HCT116 (cell line): ENCODE results near the gene CCND1. TPM values are rescaled to one million over a fixed set of nuclear protein-coding genes. Genes with fewer than 3 reads are reported as not detected.

Source experiments
- ATAC-seq: fragments of 200-7000 bp; cut with Tn5 transposase; 2 replicates; pipeline ENCODE4 v1.9.1; 2020; ENCODE audit warnings: mild to moderate bottlenecking, moderate library complexity
- BruUV-seq: library from RNA; stranded (reverse); fragments of 400-500 nt; replicated peaks from 2 replicates; lab custom pipeline; 2021; lab: Mats Ljungman, UMichigan
- CTCF ChIA-PET: fragments of 300-600 bp; sonication (Branson Sonifier 250); formaldehyde crosslinking; loops from one replicate; lab custom pipeline; 2021; ENCODE audit warnings: antibody characterized with exemption; lab: Charles Lee
- POLR2A ChIA-PET: fragments of 300-600, 350-600 bp; sonication (Branson Sonifier 250); formaldehyde crosslinking; loops from one replicate; lab custom pipeline; 2021; ENCODE audit warnings: antibody characterized with exemption; lab: Charles Lee
- RAD21 ChIA-PET, 2 experiments: fragments of 300-600 bp; sonication (Branson Sonifier 250); formaldehyde crosslinking; loops; one replicate each; lab custom pipeline; 2023; ENCODE audit warnings: low total read pairs in 2 of 2; ENCODE audit not compliant: uncharacterized antibody in 2 of 2, unreplicated experiment in 2 of 2, low non-redundant PET in 1 of 2; lab: Charles Lee
- DNase-seq: peaks from one replicate; pipeline ENCODE4 v3.0.0-alpha.2; 2010; ENCODE audit warnings: low read depth, low spot score
- H2AFZ ChIP-seq: fragments of 200-600 bp; shearing (Covaris generic), sonication (generic); 2 replicates; pipeline ENCODE4 v1.6.1; 2017; ENCODE audit warnings: low read depth, mixed run types, mixed read lengths, antibody characterized with exemption, low read length; ENCODE audit not compliant: poor library complexity, severe bottlenecking
- H3K27ac ChIP-seq: 2 replicates; pipeline ENCODE4 v1.5.1; 2012; ENCODE audit warnings: low read depth, low read length
- H3K27me3 ChIP-seq: fragments of 200-600 bp; sonication (generic); 2 replicates; pipeline ENCODE4 v1.6.1; 2016; ENCODE audit warnings: mixed run types, low read length, mixed read lengths; ENCODE audit not compliant: insufficient read depth
- H3K36me3 ChIP-seq, 2 experiments: fragments of 200-500 bp in 1 of 2; fragments of 200-600 bp in 1 of 2; sonication (Bioruptor generic) in 1 of 2; sonication (generic) in 1 of 2; 2 replicates each; pipeline versions ENCODE4 v1.5.1 to v1.6.1; 2014 to 2016; ENCODE audit warnings: low read length in 2 of 2, inconsistent platforms in 1 of 2, mixed read lengths in 1 of 2, mixed run types in 1 of 2; ENCODE audit not compliant: insufficient read depth in 2 of 2, control insufficient read depth in 1 of 2
- H3K4me1 ChIP-seq, 2 experiments: fragments of 200-600 bp in 1 of 2; sonication (generic) in 1 of 2; 2 replicates each; pipeline versions ENCODE4 v1.5.1 to v1.6.1; 2012 to 2017; ENCODE audit warnings: low read length in 2 of 2, inconsistent platforms in 1 of 2, mild to moderate bottlenecking in 1 of 2, mixed read lengths in 1 of 2, mixed run types in 1 of 2, moderate library complexity in 1 of 2; ENCODE audit not compliant: insufficient read depth in 2 of 2, control insufficient read depth in 1 of 2
- H3K4me2 ChIP-seq: fragments of 200-600 bp; sonication (generic); 2 replicates; pipeline ENCODE4 v1.6.1; 2017; ENCODE audit warnings: mixed run types, low read length, mixed read lengths
- H3K4me3 ChIP-seq, 2 experiments: fragments of 200-600 bp in 1 of 2; sonication (generic) in 1 of 2; replicated peaks in 1 of 2; 2 replicates each; pipeline ENCODE4 v1.5.1; 2011 to 2016; ENCODE audit warnings: low read length in 2 of 2, control low read depth in 1 of 2, low read depth in 1 of 2, mild to moderate bottlenecking in 1 of 2, mixed read lengths in 1 of 2, mixed run types in 1 of 2
- H3K79me2 ChIP-seq: fragments of 200-600 bp; sonication (generic); 2 replicates; pipeline ENCODE4 v1.6.1; 2017; ENCODE audit warnings: mild to moderate bottlenecking, mixed run types, low read length, moderate library complexity, mixed read lengths; ENCODE audit not compliant: insufficient read depth
- H3K9ac ChIP-seq: fragments of 200-600 bp; sonication (generic); 2 replicates; pipeline ENCODE4 v1.6.1; 2016; ENCODE audit warnings: low read length, mixed read lengths
- H3K9me2 ChIP-seq: fragments of 200-600 bp; sonication (generic), shearing (Covaris generic); 2 replicates; pipeline ENCODE4 v1.6.1; 2017; ENCODE audit warnings: mixed run types, mild to moderate bottlenecking, moderate library complexity; ENCODE audit not compliant: insufficient read depth
- H3K9me3 ChIP-seq, 2 experiments: fragments of 200-500 bp in 1 of 2; fragments of 200-600 bp in 1 of 2; sonication (Bioruptor generic) in 1 of 2; sonication (generic) in 1 of 2; 2 replicates each; pipeline ENCODE4 v1.6.1; 2014 to 2017; ENCODE audit warnings: low read length in 2 of 2, mixed read lengths in 2 of 2, inconsistent platforms in 1 of 2, low read depth in 1 of 2, mild to moderate bottlenecking in 1 of 2, mixed run types in 1 of 2, moderate library complexity in 1 of 2; ENCODE audit not compliant: control insufficient read depth in 1 of 2, insufficient read depth in 1 of 2
- H4K20me1 ChIP-seq: fragments of 200-600 bp; sonication (generic), shearing (Covaris generic); 2 replicates; pipeline ENCODE4 v1.6.1; 2017; ENCODE audit warnings: mixed run types, mild to moderate bottlenecking, moderate library complexity; ENCODE audit not compliant: insufficient read depth
- CBX3 ChIP-seq: IDR thresholded peaks from 2 replicates; pipeline ENCODE4 v1.6.1; 2012; ENCODE audit warnings: low read depth
- EGR1 ChIP-seq: IDR thresholded peaks from 2 replicates; pipeline ENCODE4 v1.6.1; 2012; ENCODE audit warnings: low read depth
- ELF1 ChIP-seq: IDR thresholded peaks from 2 replicates; pipeline ENCODE4 v1.6.1; 2012; ENCODE audit warnings: low read depth, borderline replicate concordance
- EZH2 ChIP-seq: fragments of 200-600 bp; sonication (generic); IDR thresholded peaks from 2 replicates; pipeline ENCODE4 v1.6.1; 2017; ENCODE audit warnings: antibody characterized with exemption, mixed run types
- FOSL1 ChIP-seq: IDR thresholded peaks from 2 replicates; pipeline ENCODE4 v1.6.1; 2012; ENCODE audit warnings: low read depth
- JUND ChIP-seq: IDR thresholded peaks from 2 replicates; pipeline ENCODE4 v1.6.1; 2012
- MAX ChIP-seq: IDR thresholded peaks from 2 replicates; pipeline ENCODE4 v1.6.1; 2012
- POLR2A ChIP-seq: IDR thresholded peaks from 2 replicates; pipeline ENCODE4 v1.7.0; 2011; ENCODE audit warnings: borderline replicate concordance; ENCODE audit not compliant: insufficient read depth, insufficient read length; ENCODE audit errors: extremely low read depth
- POLR2AphosphoS5 ChIP-seq: IDR thresholded peaks from 2 replicates; pipeline ENCODE4 v1.6.1; 2011; ENCODE audit warnings: mild to moderate bottlenecking, low read depth, low read length, moderate library complexity
- RAD21 ChIP-seq: IDR thresholded peaks from 2 replicates; pipeline ENCODE4 v1.6.1; 2012; ENCODE audit warnings: low read depth, mild to moderate bottlenecking
- SIN3A ChIP-seq: IDR thresholded peaks from 2 replicates; pipeline ENCODE4 v1.6.1; 2012; ENCODE audit warnings: low read depth
- SRF ChIP-seq: IDR thresholded peaks from 2 replicates; pipeline ENCODE4 v1.6.1; 2012; ENCODE audit warnings: low read depth
- TCF7L2 ChIP-seq: IDR thresholded peaks from 2 replicates; pipeline ENCODE4 v1.7.0; 2011; ENCODE audit warnings: borderline replicate concordance, inconsistent platforms; ENCODE audit not compliant: insufficient read depth, insufficient read length; ENCODE audit errors: extremely low read depth
- YY1 ChIP-seq: IDR thresholded peaks from 2 replicates; pipeline ENCODE4 v1.6.1; 2011; ENCODE audit warnings: low read length, low read depth, moderate library complexity, mild to moderate bottlenecking; ENCODE audit not compliant: insufficient replicate concordance; ENCODE audit errors: extremely low read depth
- ZBTB33 ChIP-seq: IDR thresholded peaks from 2 replicates; pipeline ENCODE4 v1.6.1; 2011; ENCODE audit warnings: mild to moderate bottlenecking, low read length, moderate library complexity; ENCODE audit not compliant: insufficient replicate concordance; ENCODE audit errors: extremely low read depth
- ZFX ChIP-seq: fragments of 450-650 bp; IDR thresholded peaks from 2 replicates; pipeline ENCODE4 v1.6.1; 2017
- ZNF274 ChIP-seq: fragments of 200-500 bp; sonication (Bioruptor generic); IDR thresholded peaks from 2 replicates; pipeline ENCODE4 v1.6.1; 2014; ENCODE audit warnings: mild to moderate bottlenecking, low read depth, low read length, inconsistent platforms
- intact Hi-C: fragments of 100-400 bp; cut with micrococcal nuclease; formaldehyde crosslinking; loops from 2 replicates; pipeline ENCODE4 v1.10.0; 2022
- total RNA-seq: library from RNA; stranded (reverse); gene quantifications from one replicate; pipeline ENCODE4 v1.2.1, GENCODE V29; 2021; ENCODE audit not compliant: unreplicated experiment
- TF ChIP-seq, protein P1 (sequence below): IDR thresholded peaks from 2 replicates; pipeline ENCODE4 v1.6.1; 2012

Gene CCND1
- total RNA-seq, 1 experiment from 2014 or later: 601 TPM

GRCh38 chr11:69692422-69692821 lies 51.5 kb downstream of the CCND1 start:
- intact Hi-C loops: no loop called here
- ChIA-PET POLR2A (interaction anchor here (1.1 kb wide), 1 partner anchor 20 kb away, joined by 3 read pairs; no protein-coding TSS in a partner anchor), RAD21 (no interaction called here)
- no peak overlapping the region for H3K27ac ChIP-seq
- ATAC-seq (no peak), DNase-seq (no peak)
- no peak overlapping the region for H2AFZ ChIP-seq
- no peak overlapping the region for H3K4me3 ChIP-seq
- H3K9me2 ChIP-seq: no peaks in the 10 kb centered on the region
- BruUV-seq: no TSS peak
- TF ChIP-seq POLR2A: no peak
- no peak for TF ChIP-seq EGR1
- no peak for TF ChIP-seq YY1
- TF ChIP-seq EZH2: no peak
- no peak for TF ChIP-seq FOSL1
- no peak for TF ChIP-seq ELF1
- TF ChIP-seq MAX: no peak
- TF ChIP-seq JUND: no peak
- no peak for TF ChIP-seq POLR2AphosphoS5
- no peak for TF ChIP-seq RAD21
- TF ChIP-seq SRF: no peak
- TF ChIP-seq, all 23 proteins: peak for 0
- H3K9ac ChIP-seq: no peak overlapping the region
- peaks cover 43 to 56% of the 10 kb centered on the region in 2 experiments for H3K4me1 ChIP-seq
- CTCF ChIA-PET: no interaction called here
- no peaks in the 10 kb centered on the region for H3K36me3 ChIP-seq
- no peaks in the 10 kb centered on the region for H3K79me2 ChIP-seq
- no peaks in the 10 kb centered on the region for H3K27me3 ChIP-seq
- H4K20me1 ChIP-seq: no peaks in the 10 kb centered on the region
- no peaks in the 10 kb centered on the region; a peak in 1 of 4 replicates for H3K9me3 ChIP-seq
- H3K4me2 ChIP-seq: no peak overlapping the region

- Histone ChIP-seq H3K27ac (no peak overlapping the region), H3K36me3 (no peaks in the 10 kb centered on the region), H3K4me1 (peaks cover 36 to 39% of the 10 kb centered on the region in 2 experiments), H3K9ac (no peak overlapping the region), H3K79me2 (no peaks in the 10 kb centered on the region), H2AFZ (no peak overlapping the region), H3K9me3 (no peaks in the 10 kb centered on the region; a peak in 1 of 4 replicates), H3K27me3 (no peaks in the 10 kb centered on the region), H3K9me2 (no peaks in the 10 kb centered on the region), H4K20me1 (no peaks in the 10 kb centered on the region), H3K4me2 (no peak overlapping the region), H3K4me3 (no peak overlapping the region)
- CTCF ChIA-PET: no interaction called here
- TF ChIP-seq EGR1 (no peak), CBX3 (no peak), TCF7L2 (no peak), ZBTB33 (no peak), MAX (no peak), ZFX (no peak), ZNF274 (no peak), POLR2AphosphoS5 (no peak), SIN3A (no peak)
- TF ChIP-seq, protein P1, sequence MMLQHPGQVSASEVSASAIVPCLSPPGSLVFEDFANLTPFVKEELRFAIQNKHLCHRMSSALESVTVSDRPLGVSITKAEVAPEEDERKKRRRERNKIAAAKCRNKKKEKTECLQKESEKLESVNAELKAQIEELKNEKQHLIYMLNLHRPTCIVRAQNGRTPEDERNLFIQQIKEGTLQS: no peak
- POLR2A ChIA-PET: no interaction called here
- no TSS peak for BruUV-seq
- intact Hi-C loops: no loop called here
- ATAC-seq (no peak), DNase-seq (no peak)
- RAD21 ChIA-PET: no interaction called here
Observed at GRCh38 chr11:69694781-69695180, 53.8 kb downstream of the CCND1 start.
